ENCODE data around the gene DPEP2NB. TPM values are rescaled to one million over a fixed set of nuclear protein-coding genes. Genes with fewer than 3 reads are reported as not detected.
A peak's percentile ranks its signal among the peaks of the same experiment; 100 is the strongest.

The DPEP2NB gene
- total RNA-seq = not detected

GRCh38 chr16:68015681-68016080, at the start of gene DPEP2NB:
DPEP2NB (minus strand) TSS chr16:68015911; CDS start chr16:68015770, 141 bp downstream.
- TF ChIP-seq, protein P1, sequence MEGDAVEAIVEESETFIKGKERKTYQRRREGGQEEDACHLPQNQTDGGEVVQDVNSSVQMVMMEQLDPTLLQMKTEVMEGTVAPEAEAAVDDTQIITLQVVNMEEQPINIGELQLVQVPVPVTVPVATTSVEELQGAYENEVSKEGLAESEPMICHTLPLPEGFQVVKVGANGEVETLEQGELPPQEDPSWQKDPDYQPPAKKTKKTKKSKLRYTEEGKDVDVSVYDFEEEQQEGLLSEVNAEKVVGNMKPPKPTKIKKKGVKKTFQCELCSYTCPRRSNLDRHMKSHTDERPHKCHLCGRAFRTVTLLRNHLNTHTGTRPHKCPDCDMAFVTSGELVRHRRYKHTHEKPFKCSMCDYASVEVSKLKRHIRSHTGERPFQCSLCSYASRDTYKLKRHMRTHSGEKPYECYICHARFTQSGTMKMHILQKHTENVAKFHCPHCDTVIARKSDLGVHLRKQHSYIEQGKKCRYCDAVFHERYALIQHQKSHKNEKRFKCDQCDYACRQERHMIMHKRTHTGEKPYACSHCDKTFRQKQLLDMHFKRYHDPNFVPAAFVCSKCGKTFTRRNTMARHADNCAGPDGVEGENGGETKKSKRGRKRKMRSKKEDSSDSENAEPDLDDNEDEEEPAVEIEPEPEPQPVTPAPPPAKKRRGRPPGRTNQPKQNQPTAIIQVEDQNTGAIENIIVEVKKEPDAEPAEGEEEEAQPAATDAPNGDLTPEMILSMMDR (IDR thresholded peaks at IDR 0.05) = no peak
- ATAC-seq (ENCODE audit: low FRiP score) (no peak), DNase-seq (ENCODE audit: low spot score) (no peak)

DNA sequence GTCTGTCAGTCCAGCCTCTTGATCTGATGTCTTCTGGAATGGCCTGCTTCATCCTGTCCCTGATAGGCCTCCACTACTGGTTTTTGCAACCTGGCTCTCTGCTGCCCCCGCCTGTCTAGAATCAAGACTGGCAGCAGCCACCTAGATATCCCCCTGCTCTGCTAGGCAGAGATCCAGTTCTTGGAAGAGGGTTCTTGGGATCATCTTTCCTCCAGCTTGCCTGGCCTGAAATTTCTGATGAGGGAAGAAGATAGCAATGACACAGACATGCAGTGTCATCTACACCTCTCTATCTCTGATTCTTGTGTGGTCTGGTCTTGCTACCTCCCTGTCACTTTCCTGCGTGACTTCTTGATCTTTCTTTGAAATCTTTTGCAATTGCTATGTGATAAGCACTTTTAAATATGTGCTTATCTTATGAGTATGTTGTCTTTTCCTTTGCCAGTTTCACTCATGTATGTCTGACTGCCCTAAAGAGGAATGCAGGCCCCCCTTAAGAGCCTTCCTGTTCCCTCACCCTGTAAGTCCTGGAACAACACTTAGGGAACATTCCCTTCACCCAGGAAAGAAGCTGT, 49.2 kb upstream of the DPEP2NB start:
- DNase-seq (ENCODE audit: low spot score) (no peak), ATAC-seq (ENCODE audit: low FRiP score) (peak; percentile 70)
- TF ChIP-seq, protein P1 (IDR thresholded peaks at IDR 0.05) = peak in 1 of 3 donors; percentile 39

DNA sequence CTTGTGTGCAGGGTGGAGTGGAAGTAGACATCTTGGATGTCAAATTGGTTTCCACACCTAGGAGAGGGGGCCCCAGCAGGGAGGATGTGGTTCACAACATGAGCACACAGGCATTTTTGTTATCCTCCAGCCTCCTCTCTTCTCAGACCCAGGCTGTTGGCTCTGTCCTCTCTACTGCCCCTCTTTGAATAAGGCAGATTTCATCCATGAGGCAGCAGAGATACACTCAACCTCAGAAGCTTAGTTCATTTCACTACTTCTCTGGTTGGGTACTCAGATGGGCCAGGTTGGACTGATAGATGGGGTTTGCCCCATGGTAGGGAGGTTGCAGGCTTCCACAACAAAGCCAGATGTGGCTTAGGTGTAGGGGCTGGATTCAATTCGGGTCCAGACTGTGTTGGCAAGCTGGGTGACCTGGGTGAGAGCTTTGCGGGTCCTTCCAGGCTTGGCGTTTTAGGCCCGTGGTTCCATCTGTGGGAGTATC, 47.2 kb upstream of the DPEP2NB start:
- no peak for ATAC-seq (ENCODE audit: low FRiP score)
- TF ChIP-seq, protein P1 (IDR thresholded peaks at IDR 0.05) = no peak
- DNase-seq (ENCODE audit: low spot score) = no peak

GRCh38 chr16:68061396-68061795, 45.7 kb upstream of the DPEP2NB start:
- DNase-seq (ENCODE audit: low spot score) = no peak
- TF ChIP-seq, protein P1 (IDR thresholded peaks at IDR 0.05) = no peak
- ATAC-seq (ENCODE audit: low FRiP score) = no peak

DNA sequence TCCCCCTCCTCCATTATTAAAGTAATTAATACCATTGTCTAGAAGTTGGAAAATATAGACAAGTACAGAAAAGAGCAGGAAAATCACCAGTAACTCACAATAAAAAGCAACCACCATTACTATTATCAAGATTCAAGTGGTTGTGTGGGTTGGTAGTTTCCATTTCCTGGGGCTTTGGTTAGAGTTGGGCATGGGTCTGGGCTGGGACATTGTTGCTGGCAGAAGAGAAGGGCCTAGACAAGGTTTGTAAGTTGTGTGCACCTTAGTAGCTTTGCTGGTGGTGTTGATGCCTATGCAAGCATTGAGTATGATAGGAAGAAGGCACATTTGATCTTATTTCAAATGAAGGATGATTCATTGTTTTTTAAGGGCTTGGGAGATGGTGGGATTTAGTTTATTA, 44.1 kb upstream of the DPEP2NB start:
- DNase-seq (ENCODE audit: low spot score) (no peak), ATAC-seq (ENCODE audit: low FRiP score) (no peak)
- TF ChIP-seq, protein P1 (IDR thresholded peaks at IDR 0.05) = no peak

- no peak for DNase-seq (ENCODE audit: low spot score)
- TF ChIP-seq, protein P1 (IDR thresholded peaks at IDR 0.05) = no peak
- no peak for ATAC-seq (ENCODE audit: low FRiP score)
These were observed 39.7 kb upstream of the DPEP2NB start for GRCh38 chr16:68055395-68055794.

DNA sequence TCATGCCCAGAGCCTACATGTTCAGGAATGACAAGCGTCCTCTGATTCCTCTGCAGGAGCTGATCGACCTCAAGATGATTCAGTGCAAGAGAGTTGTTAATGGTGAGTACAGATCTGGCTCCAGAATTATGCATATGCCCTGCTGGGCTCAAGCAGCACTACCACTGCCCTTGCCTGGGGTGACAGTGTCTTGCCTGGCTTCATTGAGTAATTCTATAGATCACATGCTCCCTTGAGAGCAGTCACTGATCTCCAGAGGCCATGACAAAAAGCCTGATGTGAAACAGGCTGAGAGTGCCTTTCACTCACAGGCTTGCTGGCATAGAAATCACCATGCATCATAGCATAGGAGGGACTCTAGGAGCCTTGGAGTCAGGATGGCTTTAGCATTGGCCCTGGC, 33.7 kb upstream of the DPEP2NB start:
- ATAC-seq (ENCODE audit: low FRiP score) (no peak), DNase-seq (ENCODE audit: low spot score) (no peak)
- TF ChIP-seq, protein P1 (IDR thresholded peaks at IDR 0.05) = no peak

Data from omental fat pad (tissue), 4 donors.